Parietal lobe (tissue), 1 donor: ENCODE results near the gene PCDHGA5. TPM values are rescaled to one million over a fixed set of nuclear protein-coding genes. Genes with fewer than 3 reads are reported as not detected.

ENCODE experiments used
- total RNA-seq: library from RNA; depleted of rRNA; stranded (reverse); fragments of >200 nt; gene quantifications from one replicate; pipeline ENCODE4 v1.2.3, GENCODE V29; 2014

PCDHGA5 gene
- 17.8 TPM for total RNA-seq

GRCh38 chr5:141363952-141364660, at the start of gene PCDHGA5:
TSS of gene PCDHGA5 (plus strand) at chr5:141364162. CDS start at chr5:141364331, 169 bp downstream.

GRCh38 chr5:141320225-141321169, 43.5 kb upstream of the PCDHGA5 start, which contains the start of gene TAF7:
TSS of gene TAF7 (minus strand) at chr5:141320784. CDS start at chr5:141320044, 740 bp downstream.

GRCh38 chr5:141330299-141331080, 33.5 kb upstream of the PCDHGA5 start, which contains the start of gene PCDHGA1:
TSS of gene PCDHGA1 (plus strand) at chr5:141330514.

GRCh38 chr5:141338538-141339306, 25.2 kb upstream of the PCDHGA5 start, which contains the start of gene PCDHGA2:
TSS of gene PCDHGA2 (plus strand) at chr5:141338760.

GRCh38 chr5:141343242-141343952, 20.6 kb upstream of the PCDHGA5 start, which contains the start of gene PCDHGA3:
TSS of gene PCDHGA3 (plus strand) at chr5:141343829. CDS start at chr5:141344034, 205 bp downstream.

GRCh38 chr5:141349917-141350619, 13.9 kb upstream of the PCDHGA5 start, which contains the start of gene PCDHGB1:
TSS of gene PCDHGB1 (plus strand) at chr5:141350099. CDS start at chr5:141350261, 162 bp downstream.

GRCh38 chr5:141354900-141355469, 9.0 kb upstream of the PCDHGA5 start, which contains the start of gene PCDHGA4:
TSS of gene PCDHGA4 (plus strand) at chr5:141355021. CDS start at chr5:141355108, 87 bp downstream.

GRCh38 chr5:141359790-141360426, 4.1 kb upstream of the PCDHGA5 start, which contains the start of gene PCDHGB2:
TSS of gene PCDHGB2 (plus strand) at chr5:141359994. CDS start at chr5:141360136, 142 bp downstream.

GRCh38 chr5:141369994-141370848, 6.3 kb downstream of the PCDHGA5 start, which contains the start of gene PCDHGB3:
TSS of gene PCDHGB3 (plus strand) at chr5:141370242. CDS start at chr5:141370395, 153 bp downstream.

GRCh38 chr5:141373673-141374317, 9.8 kb downstream of the PCDHGA5 start, which contains the start of gene PCDHGA6:
TSS of gene PCDHGA6 (plus strand) at chr5:141373891. CDS start at chr5:141374084, 193 bp downstream.

GRCh38 chr5:141382469-141383294, 18.7 kb downstream of the PCDHGA5 start, which contains the start of gene PCDHGA7:
TSS of gene PCDHGA7 (plus strand) at chr5:141382742. CDS start at chr5:141382900, 158 bp downstream.

GRCh38 chr5:141387557-141388311, 23.8 kb downstream of the PCDHGA5 start, which contains the start of gene PCDHGB4:
TSS of gene PCDHGB4 (plus strand) at chr5:141387698. CDS start at chr5:141387885, 187 bp downstream.

GRCh38 chr5:141392429-141393198, 28.7 kb downstream of the PCDHGA5 start, which contains the start of gene PCDHGA8:
TSS of gene PCDHGA8 (plus strand) at chr5:141392633. CDS start at chr5:141392814, 181 bp downstream.

